ENCODE results near the gene KRT16.
"Not testable (repeated sequence)": the region's sequence is repeated elsewhere in the genome, so short reads cannot be mapped to it uniquely, and the experiment has no call there.

KRT16 gene

DNA sequence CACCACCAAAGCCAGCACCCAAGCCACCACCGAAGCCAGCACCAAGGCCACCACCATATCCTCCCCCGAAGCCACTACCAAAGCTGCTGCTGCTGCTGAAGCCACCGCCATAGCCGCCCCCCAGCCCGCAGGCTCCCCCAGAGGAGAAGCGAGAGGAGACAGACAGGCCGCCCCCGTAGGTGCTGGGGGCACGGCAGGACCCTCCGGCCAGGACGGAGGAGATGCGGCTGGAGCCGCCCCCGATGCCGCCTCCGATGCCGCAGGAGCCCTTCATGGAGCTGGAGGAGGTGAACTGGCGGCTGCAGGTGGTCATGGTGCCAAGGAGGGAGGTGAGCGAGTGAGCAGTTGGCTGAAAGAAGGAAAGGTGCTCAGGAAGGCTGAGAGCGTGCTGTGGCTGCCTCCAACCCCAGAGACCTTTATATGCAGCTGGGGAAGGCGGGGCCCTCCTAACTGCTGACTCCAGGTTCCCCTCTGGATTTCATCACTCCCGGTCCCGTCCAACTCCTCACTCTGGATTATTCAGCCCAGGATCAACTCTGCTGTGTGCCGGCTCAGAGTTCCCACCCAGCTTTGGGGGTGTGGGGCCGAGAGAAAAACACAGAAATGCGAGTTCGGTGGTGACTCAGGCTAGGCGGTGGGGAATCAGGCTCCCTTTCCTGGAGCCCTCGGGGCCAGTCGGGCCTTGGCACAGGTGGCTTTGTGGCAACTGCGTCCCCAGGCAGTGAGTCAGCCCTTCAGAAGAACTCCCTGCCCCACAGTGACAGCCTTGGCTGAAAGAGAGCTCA lies at the start of gene KRT16:
TSS of gene KRT16 (minus strand) at position 392 of the 785 bp plus-strand sequence. CDS start at position 313, 79 bp downstream.
- not testable (repeated sequence) for TF ChIP-seq GATA3, GATA2 (IDR thresholded peaks at IDR 0.05; ENCODE audit: low read depth, low read length)

DNA sequence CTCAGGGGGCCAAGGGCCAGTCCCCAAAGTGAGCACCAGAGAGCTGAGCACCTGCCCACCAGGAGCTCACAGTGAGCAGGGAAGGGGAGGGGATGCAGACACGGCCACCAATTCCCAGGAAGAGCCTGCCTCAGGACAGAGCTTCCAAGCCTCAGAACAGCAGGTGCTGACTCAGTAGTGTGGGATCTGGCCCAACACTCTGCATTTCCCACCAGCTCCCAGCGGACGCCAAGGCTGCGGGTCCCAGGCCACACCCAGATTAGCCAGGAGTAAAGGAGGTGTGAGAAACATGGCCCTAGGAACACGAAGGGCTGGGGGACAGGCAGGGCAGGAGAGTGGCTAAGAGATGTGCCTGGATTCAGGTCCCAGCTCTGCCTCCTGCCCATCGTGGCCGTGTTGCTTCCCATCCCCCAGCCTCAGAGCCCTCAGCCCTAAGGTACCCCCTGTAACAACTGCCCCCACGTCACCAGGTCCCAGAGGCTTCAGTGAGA lies 47.7 kb upstream of the KRT16 start:
- no peak for TF ChIP-seq GATA2 (IDR thresholded peaks at IDR 0.05; ENCODE audit: low read depth, low read length)
- TF ChIP-seq GATA3 (IDR thresholded peaks at IDR 0.05; ENCODE audit: low read depth, low read length): no peak

DNA sequence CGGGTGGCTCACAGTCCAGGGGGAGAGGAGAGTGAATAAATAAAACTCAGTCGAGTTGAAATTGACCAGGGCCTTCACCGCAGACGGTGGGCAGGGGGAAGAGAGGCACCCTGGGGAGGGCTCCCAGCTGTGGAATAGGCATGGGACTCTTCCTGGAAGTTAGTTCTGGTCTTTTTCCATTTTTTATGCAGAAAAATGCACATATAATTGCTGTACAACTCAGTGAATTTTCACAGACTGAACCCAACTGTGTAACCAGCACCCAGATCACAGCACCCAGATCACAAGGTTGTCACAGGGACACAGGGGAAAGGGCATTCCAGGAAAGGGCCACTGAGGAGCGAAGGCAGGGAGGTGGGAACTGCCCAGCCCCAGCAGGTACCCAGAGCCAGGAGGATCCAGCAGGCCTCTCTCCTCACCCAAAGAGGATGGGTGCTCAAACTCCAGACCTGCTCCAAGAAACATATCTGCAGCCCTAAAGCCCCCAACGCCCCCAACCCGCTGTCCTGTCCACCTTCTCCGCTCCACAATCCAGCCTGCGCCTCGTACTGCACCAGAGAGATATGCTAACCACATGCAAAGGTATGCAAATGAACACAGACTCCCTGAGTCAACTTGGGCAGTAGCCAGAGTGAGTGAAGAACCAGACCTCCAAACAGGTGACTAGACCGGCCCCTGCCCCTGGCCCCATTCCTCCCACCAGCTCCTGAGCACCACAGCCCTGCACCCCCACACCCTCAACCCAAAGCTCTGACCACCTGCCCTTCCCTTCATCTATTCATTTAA lies 47.1 kb upstream of the KRT16 start:
- no peak for TF ChIP-seq GATA3 (IDR thresholded peaks at IDR 0.05; ENCODE audit: low read depth, low read length)
- TF ChIP-seq GATA2 (IDR thresholded peaks at IDR 0.05; ENCODE audit: low read depth, low read length): no peak

DNA sequence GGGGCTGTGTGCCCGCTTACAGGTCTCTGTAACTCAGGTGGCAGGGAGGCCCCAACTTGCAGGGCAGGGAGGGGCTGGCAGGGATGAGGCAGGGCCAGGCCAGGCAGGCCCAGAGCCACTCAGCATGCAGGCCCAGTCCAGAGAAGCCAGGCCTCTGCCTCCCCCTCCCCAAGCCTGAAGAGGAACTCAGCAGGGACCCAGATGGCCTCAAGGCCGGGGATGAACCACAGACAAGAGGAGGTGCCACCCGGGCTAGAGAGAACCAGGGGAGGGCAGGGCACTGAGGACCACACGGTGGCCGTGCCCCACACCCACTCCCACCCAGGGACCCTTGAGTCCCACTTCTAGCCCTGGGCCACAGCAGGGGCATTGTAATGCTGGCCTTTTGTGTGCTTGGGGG lies 46.3 kb upstream of the KRT16 start:
- TF ChIP-seq GATA2 (IDR thresholded peaks at IDR 0.05; ENCODE audit: low read depth, low read length): no peak

DNA sequence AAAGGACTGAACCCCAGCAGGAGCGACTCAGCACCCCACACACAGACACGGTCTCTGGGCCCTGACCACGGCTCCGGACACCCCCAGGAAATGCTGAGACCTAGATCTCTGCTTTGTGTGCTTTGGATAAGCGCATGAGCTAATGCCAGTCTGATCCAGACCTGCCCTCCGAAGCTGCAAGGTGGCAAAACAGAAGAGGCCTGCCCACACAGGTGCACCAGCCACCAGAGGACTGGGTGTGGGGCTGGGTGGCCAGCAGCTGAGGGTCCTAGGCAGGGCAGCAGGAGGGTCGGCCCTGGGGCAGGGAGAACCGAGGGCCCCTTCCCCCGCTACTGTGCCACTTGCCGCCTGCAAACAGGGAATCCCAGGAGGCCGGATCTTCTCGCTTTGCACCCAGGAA lies 45.4 kb upstream of the KRT16 start:
- no peak for TF ChIP-seq GATA3 (IDR thresholded peaks at IDR 0.05; ENCODE audit: low read depth, low read length)
- TF ChIP-seq GATA2 (IDR thresholded peaks at IDR 0.05; ENCODE audit: low read depth, low read length): no peak

DNA sequence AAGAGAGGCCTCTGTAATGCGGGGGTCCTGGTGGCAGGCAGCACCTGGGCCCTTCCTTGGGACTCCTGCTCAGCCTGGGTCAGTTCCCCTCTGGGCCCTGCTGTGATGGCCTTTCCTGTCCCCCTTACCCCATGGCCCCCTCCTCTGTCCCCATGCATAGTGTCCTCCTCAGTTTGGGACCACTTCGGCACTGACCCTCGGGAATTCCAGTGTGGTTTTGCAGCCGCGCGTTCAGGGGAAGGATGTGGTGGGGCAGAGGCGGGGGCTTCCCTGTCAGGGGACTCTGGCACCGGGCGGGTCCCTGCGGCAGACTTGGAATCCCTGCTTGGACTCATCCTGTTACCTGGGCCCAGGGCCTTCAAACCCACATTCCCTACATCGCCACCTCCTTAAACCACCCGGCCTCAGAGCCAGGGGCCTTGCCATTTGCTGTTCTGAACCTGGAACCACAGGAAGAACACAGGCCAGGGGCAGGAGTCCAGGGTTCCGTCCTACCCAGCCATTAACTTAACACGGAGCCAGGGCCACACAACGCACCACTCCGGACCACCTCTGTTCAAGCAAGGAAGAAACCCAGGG lies 44.7 kb upstream of the KRT16 start:
- TF ChIP-seq GATA3 (IDR thresholded peaks at IDR 0.05; ENCODE audit: low read depth, low read length) (no peak), GATA2 (IDR thresholded peaks at IDR 0.05; ENCODE audit: low read depth, low read length) (no peak)

DNA sequence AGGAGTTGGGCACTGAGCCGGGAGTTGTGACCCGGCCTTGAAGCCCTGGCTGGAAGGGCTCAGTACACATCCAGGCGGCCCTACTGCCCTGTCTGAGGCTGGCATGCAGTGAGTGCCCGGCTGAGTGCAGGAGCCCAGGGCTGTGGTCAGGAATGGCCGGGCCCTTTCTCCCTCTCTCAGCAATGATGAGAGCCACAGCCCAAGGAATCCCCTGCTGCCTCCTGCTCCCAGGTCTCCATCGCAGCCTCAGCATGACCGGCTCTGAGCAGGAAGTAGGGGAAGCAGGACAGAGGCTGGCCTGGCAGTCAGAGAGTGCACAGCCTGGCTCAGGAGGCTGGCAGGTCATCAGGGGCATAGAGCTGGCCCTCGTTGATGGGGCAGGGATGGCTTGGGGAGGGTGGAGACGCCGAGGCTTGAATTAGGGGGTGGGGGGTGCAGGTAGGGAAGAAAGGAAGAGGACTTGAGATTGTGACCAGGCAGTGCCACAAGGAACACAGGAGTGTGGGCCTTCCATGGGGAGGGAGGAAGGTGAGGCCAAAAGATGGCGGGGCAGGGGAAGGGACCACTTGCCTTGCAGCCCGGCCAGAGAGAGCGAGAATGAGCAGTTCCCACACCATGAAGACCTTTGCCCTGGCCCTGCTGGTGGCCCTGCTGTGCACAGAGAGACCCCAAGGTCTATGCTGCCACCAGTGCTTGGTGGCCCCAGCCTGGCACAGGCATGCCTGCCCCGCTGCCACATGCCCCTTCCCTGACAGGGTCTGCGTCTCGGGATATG lies 43.9 kb upstream of the KRT16 start:
- no peak for TF ChIP-seq GATA3 (IDR thresholded peaks at IDR 0.05; ENCODE audit: low read depth, low read length)
- no peak for TF ChIP-seq GATA2 (IDR thresholded peaks at IDR 0.05; ENCODE audit: low read depth, low read length)

DNA sequence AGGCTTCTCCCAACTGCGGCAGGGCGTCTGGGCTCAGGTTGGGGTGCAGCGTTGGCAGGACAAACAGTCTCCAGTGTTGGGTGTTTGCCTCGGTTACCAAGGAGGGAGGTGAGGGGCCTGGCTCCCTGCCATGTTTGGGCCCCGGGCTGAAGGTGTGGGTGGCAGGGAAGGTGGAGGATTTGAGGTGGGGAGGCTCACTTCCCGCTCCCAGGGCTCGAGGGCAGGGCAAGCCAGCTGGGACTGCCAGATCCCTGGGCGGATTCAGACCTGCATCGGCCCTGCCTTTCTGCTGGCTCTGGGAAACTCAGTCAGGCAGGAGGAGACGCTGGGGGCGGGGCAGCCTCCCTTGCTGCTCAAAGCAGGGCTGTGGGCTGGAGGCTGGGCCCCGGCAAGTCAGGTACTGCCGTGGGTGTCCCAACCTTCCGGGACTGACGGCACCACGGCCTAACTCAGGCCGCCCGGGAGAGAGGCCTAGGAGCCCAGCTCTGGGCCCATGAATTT lies 43.1 kb upstream of the KRT16 start:
- TF ChIP-seq GATA3 (IDR thresholded peaks at IDR 0.05; ENCODE audit: low read depth, low read length) (no peak), GATA2 (IDR thresholded peaks at IDR 0.05; ENCODE audit: low read depth, low read length) (no peak)

DNA sequence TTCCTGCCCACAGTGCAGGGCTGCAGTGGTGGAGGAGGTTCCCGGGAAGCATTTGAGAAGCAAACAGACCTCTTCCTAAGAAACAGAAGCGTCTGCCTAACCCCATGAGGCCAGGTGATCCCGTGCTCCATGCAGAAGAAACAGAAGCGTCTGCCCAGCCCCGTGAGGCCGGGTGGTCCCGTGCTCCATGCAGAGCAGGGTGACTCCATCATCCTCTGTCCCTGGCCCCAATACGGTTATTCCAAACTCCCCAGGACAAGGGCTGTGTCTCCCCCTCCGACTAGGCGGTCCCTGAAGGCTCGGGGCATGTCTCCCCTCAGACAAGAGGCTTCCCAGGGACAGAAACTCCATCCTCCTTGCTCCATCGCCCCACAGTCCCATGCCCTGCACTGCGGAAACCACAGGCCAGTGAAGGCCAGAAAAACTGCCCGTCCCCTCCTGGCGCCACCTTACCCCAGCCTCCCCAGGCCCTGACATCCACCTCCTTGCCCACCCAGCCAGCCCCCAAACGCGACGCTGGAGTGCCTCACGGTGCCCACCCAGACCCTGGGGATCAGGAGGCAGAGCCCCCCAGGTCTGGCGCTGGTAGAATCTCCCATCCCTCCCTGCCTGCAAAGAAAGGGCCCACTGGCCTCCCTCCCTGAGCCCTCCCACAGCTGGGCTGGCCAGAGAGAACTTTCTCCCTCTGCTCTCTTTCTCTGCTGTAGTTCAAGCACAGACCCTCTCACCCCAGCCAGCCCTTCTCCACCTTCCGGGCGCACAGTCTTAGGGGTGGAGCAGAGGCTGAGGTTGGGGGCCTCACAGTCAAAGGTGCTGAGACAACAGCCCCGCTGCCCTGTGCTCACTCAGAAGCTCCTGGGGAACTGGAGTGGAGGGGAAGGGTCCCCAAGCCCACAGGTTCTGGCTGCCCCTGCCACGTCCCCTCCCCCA lies 42.4 kb upstream of the KRT16 start:
- TF ChIP-seq GATA2 (IDR thresholded peaks at IDR 0.05; ENCODE audit: low read depth, low read length) (no peak), GATA3 (IDR thresholded peaks at IDR 0.05; ENCODE audit: low read depth, low read length) (no peak)

DNA sequence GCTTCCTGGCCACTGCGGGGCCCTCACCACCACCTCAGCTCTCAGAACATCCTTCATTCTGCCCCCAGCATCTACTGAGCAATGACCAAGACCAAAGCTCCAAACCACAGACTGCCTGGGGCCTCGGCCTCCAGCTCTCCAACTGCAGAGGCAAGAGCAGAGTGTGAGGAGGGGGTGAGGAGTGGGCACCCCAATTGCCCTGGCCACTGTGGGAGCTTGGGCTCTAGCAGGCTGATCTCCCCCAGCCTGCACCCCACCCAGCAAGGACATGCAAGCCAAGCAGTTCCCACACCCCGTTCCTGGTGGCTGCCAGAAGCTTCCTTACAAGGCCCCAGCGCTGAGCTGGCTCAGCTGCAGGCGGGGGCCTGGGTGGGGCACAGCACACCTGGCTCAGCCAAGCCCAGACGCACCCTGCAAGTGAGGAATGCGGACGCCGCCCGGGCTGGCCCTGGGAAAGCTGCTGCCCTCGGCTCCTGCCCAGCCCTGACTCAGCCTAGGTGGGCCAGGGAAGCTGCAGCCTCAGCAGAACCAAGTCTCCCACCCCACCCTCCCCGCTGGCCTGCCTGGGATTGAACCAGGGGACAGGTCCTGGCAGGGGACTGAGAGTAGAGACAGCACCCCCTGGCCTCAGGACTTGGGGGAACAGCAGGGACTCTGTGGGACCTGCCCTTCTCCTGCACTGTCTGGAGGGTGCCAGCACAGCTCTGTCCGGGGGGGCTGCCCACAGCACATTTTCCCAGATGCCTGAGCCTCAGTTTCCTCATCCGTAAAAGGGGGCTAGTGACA lies 41.5 kb upstream of the KRT16 start:
- TF ChIP-seq GATA3 (IDR thresholded peaks at IDR 0.05; ENCODE audit: low read depth, low read length): no peak

DNA sequence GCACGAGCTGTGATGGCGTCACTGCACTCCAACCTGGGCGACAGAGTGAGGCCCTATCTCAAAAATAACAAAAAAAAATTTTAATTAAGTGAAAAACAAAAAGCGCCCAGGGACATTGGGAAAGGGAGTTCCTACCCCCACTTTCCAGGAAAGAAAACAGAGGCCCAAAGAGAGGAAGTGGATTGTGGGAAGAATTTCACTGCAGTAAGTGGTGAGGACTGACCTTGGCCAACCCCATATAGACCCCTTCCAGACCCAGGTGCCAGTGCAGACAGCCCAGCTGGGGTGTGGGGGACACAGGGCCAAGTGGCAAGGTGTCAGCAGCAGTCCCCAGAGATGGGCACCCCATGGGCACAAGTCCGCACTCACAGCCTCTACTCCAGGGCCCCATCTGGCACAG lies 40.9 kb upstream of the KRT16 start:
- TF ChIP-seq GATA3 (IDR thresholded peaks at IDR 0.05; ENCODE audit: low read depth, low read length) (no peak), GATA2 (IDR thresholded peaks at IDR 0.05; ENCODE audit: low read depth, low read length) (no peak)

DNA sequence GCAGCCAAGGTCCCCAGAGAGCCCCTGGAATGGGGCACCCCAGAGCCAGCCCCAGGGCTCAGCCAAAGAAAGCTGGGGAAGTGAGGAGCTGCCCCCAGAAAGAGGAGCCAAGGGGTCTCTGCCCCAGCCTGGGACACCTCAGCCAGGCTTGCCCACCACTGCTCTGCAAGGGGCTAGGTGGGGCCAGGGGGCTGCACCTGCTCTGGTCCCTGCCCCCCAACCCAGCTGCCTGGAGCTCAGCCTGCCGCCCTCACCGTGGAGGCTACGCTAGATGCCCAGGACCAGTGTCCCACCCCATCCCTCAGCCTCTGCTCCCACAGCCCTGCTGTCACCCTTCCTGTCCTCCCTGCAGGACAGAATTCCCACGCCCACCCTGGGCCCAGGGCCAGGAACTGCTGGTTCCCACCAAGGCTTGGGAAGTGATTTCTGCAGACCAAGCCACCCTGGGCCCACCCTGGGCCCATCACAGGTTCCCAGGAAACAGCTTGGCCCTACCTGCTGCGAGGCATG lies 39.9 kb upstream of the KRT16 start:
- TF ChIP-seq GATA3 (IDR thresholded peaks at IDR 0.05; ENCODE audit: low read depth, low read length): no peak
- TF ChIP-seq GATA2 (IDR thresholded peaks at IDR 0.05; ENCODE audit: low read depth, low read length): no peak

Data from SH-SY5Y (cell line).